Stimulated activated CD8-positive, alpha-beta memory T cell treated with anti-CD3 and anti-CD28 coated beads, Interleukin-4, amount 100 ng/mL, for 1 hour (primary cell): ENCODE data around the gene OR10H3.
"Not testable (repeated sequence)": the region's sequence is repeated elsewhere in the genome, so short reads cannot be mapped to it uniquely, and the experiment has no call there.

Experiments used
- DNase-seq, 2 donors: peaks; one replicate each; pipeline ENCODE4 v3.0.0-alpha.2; 2020; ENCODE audit warnings: low read depth in 2 of 2, low spot score in 1 of 2

The OR10H3 gene, protein sequence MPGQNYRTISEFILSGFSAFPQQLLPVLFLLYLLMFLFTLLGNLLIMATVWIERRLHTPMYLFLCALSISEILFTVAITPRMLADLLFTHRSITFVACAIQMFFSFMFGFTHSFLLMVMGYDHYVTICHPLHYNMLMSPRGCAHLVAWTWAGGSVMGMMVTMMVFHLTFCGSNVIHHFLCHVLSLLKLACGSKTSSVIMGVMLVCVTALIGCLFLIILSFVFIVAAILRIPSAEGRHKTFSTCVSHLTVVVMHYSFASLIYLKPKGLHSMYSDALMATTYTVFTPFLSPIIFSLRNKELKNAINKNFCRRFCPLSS

GRCh38 chr19:15737722-15738121 is at the start of gene OR10H3:
OR10H3 (plus strand) TSS chr19:15737985; CDS start chr19:15741393, 3,408 bp downstream.
- no peak for DNase-seq

DNA sequence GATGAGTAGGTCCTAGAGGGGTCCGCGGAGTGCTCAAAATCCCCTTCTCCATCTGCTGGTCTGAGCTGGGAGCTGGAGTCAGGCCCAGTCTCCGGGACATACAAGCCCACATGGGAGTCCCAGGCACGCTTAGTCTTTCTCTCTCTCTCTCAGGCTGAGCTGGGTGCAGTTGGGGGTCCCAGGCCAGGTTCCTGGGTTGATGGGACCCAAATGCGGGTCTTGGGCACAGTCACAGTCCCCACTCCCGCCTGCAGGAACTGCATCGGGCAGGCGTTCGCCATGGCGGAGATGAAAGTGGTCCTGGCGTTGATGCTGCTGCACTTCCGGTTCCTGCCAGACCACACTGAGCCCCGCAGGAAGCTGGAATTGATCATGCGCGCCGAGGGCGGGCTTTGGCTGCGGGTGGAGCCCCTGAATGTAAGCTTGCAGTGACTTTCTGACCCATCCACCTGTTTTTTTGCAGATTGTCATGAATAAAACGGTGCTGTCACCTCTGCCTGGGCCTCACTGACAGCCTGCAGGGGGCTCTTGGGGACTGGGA is 41.1 kb upstream of the OR10H3 start:
- DNase-seq, result no peak

DNA sequence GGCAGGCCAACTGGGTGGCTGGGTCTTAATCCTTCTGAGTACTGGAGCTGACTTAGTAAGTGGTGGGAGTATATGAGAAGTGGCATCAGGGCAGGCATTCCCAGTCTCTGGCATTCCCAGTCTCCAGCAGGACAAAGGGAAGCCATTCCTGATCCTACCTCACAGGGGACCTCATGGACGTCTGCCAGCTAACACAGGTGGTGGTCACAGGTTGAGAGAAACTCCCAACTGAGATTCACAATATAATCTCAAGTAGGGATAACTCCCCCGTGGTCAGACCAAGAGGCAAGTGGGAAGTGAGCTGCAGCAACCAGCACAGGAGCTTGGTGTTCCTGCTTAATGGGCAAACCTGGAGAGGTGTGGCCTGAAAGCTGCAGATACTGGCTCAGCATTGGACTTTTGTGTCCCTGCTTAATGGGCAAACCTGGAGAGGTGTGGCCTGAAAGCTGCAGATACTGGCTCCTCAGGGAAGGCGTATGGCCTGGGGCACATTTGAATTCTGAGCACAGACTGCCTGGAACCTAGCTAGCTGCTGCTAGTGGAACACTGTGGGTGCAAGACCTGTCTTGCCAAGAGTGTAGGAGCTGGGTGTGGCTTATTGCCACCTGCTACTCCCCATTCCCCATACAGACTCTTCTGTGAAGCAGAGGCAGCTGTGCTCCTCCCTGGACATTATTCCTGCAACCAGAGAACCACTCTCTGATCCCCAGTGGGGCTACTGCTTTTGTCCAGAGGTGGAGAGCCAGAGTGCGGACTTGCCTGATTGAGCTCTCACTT is 35.8 kb upstream of the OR10H3 start:
- DNase-seq, result no peak

DNA sequence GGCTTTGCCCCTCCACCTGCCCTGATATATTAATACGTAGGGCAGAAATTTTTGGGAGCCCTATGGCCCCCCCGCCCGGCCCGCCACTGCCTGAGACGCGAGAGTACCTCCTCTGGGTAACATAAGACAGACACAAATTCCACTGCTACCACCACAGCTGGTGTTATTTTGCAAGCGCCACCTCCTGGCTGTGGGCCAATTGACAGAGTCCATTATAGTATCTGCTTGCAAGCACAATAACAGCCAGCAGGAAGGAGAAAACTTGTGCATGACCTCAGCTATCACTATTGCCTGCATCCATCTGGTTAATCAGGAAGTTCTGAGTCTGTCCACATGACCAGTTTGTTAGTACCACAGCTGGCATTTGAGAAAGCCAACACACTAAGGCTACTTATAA is 35.3 kb upstream of the OR10H3 start:
- peak in 1 of 2 donors; percentile 11 for DNase-seq

- no peak for DNase-seq
These were observed 23.1 kb upstream of the OR10H3 start for GRCh38 chr19:15714638-15715037.

- DNase-seq, result no peak
These were observed 22.1 kb upstream of the OR10H3 start for GRCh38 chr19:15715642-15716041.

- no peak for DNase-seq
These were observed 20.0 kb upstream of the OR10H3 start for GRCh38 chr19:15717809-15718208.

DNA sequence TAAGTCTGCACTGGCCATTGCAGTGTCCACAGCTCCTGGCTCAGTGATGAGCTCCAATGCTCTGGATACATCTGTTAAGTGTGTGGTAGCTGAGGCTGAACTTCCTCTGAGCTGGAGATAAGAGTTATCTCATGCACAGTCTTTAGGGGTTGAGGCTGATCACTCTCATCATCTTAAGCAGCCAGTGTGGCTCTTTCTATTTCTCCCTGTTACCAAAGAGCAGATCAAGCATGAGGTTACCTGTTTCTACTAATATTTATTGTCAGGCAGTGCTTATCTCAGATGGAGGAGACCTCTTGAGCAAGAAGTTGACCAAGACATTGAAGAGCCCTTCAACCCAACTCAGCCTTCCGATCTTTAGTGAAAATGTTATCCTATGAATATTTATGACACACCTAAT is 16.5 kb upstream of the OR10H3 start:
- DNase-seq, result no peak

- DNase-seq, result no peak
These were observed 14.8 kb upstream of the OR10H3 start for GRCh38 chr19:15722956-15723355.

DNA sequence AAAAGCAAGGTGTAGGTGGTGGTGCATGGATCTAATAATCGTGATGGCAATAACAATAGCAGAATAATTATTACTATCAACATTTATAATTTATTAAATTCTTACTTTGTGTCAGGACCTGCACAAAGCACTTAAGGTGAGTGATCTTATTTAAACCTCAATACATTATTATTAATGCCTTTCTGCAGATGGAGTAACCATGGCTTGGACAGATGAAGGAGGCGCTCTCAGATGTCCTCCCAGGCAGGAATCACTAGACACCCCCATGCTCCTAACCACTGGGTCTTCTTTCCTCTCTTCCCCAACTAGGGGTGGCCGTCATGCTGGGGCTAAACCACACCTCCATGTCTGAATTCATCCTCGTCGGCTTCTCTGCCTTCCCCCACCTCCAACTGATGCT is 10.1 kb upstream of the OR10H3 start, which contains the start of gene OR10H2:
Gene OR10H2, plus strand, starts transcription at position 301 of the 400 bp plus-strand sequence. Its CDS starts 20 bp downstream, at position 321.
- DNase-seq, result no peak

GRCh38 chr19:15730538-15730937 is 7.2 kb upstream of the OR10H3 start:
- DNase-seq, result no peak

GRCh38 chr19:15732388-15732787 is 5.4 kb upstream of the OR10H3 start:
- DNase-seq, result no peak

- DNase-seq, result no peak
These were observed 3.9 kb upstream of the OR10H3 start for GRCh38 chr19:15733895-15734294.

- no peak for DNase-seq
These were observed 3.0 kb downstream of the OR10H3 start for GRCh38 chr19:15740785-15741184.

DNA sequence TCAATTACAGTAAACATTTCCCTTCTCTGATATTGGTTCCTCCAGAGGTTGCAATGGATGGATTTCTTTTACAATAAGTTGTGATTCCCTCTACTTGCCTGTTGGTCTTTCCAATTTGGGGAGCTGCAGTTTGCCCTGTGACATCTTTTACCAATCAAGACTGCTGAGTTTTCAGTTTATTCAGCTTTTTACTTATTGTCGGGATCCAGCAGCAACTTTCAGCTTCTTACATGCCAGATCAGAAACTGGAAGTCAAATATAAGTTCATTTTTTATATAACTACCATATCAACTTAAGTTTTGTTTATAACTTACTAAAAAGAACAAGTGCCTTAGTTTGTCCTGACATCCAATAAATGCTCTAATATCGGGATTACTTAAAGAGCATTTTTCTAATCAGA is 10.5 kb downstream of the OR10H3 start:
- DNase-seq, result no peak

DNA sequence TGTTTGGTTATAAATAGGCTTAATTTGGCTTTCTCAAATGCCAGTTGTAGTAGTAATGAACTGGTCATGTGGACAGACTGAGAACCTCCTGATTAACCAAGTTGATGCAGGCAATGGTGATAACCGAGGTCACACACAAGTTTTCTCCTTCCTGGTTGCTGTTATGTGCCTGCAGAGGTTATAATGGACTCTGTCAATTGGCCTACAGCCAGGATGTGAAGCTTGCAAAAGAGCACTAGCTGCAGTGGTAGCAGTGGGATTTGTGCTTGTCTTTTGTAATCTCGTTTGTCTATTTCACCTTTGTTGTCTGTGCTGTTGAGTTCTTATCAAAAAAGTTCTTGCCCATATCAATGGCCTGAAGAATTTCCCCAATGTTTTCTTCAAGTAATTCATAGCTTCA is 20.6 kb downstream of the OR10H3 start:
- DNase-seq, result no peak

GRCh38 chr19:15759962-15760565 is 22.3 kb downstream of the OR10H3 start:
- DNase-seq, result no peak

GRCh38 chr19:15769586-15769985 is 31.8 kb downstream of the OR10H3 start:
- no peak for DNase-seq

DNA sequence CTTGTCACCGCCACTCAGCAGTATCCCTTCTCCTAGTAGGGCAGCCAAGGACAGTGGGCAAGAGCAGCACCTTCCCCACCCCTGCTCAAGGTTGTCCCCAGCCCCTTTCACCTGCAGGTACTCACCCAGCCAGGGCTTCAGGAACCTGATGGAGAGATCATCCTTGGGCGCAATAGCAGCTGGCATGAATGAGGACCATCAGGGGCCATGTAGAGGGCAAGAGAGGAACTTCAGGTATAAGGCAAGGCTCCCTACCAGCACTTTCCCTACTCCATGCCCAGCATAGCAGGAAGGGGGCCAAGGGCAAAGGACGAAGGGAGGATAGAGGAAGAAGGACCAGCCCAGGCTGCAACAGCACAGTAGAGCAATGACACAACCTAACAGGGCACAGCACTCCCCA is 36.4 kb downstream of the OR10H3 start:
- DNase-seq, result not testable (repeated sequence)

GRCh38 chr19:15775249-15775648 is 37.5 kb downstream of the OR10H3 start:
- no peak for DNase-seq

DNA sequence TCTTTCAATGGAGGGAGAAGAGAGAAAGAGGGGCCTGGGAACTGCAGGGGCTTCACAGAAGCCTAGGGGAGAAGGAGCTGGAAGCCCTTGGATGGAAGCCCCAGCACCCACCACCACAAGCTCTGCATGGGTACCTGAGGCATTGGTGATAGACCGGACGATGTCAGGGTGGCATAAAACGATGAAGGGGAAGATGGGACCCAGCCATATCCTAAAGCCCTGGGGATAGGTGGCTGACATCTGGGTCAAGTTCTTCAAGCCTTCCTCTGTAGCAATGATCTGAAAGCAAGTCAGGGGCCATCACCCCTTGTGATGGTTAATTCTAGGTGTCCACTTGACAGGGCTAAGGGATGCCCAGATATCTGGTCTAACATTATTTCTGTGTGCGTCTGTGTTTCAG is 38.5 kb downstream of the OR10H3 start:
- no peak for DNase-seq
